Measurements from ENCODE around the gene RNF126. TPM values are rescaled to one million over a fixed set of nuclear protein-coding genes. Genes with fewer than 3 reads are reported as not detected.

The RNF126 gene
- total RNA-seq, 2 experiments from 2014 or later = 106 to 108 TPM

DNA sequence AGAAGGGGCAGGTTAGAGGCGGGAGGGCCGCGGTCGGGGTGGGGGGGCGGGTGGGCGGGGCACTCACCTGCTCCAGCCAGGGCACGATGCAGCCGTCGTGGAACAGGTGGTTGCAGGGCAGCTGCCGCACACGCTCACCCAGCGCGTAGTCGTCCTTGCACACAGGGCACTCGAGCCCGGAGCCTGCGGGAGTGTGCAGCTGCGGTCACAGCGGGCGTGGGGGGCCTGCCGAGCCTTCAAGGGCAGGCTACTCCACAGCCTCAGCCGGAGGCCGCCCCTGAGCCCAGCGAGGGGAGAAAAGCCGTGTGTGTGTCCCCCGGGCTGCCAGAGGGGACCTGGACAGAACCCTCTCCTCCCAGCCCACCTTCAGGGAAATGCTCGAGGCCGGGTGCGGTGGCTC is 14.7 kb downstream of the RNF126 start:
- Mint-ChIP-seq H3K4me3 (no peak overlapping the region), H3K27me3 (no peaks in the 10 kb centered on the region), H3K36me3 (peaks cover 9% of the 10 kb centered on the region), H3K27ac (no peak overlapping the region), H3K4me1 (no peaks in the 10 kb centered on the region), H3K9me3 (no peaks in the 10 kb centered on the region)
- DNase-seq = no peak

DNA sequence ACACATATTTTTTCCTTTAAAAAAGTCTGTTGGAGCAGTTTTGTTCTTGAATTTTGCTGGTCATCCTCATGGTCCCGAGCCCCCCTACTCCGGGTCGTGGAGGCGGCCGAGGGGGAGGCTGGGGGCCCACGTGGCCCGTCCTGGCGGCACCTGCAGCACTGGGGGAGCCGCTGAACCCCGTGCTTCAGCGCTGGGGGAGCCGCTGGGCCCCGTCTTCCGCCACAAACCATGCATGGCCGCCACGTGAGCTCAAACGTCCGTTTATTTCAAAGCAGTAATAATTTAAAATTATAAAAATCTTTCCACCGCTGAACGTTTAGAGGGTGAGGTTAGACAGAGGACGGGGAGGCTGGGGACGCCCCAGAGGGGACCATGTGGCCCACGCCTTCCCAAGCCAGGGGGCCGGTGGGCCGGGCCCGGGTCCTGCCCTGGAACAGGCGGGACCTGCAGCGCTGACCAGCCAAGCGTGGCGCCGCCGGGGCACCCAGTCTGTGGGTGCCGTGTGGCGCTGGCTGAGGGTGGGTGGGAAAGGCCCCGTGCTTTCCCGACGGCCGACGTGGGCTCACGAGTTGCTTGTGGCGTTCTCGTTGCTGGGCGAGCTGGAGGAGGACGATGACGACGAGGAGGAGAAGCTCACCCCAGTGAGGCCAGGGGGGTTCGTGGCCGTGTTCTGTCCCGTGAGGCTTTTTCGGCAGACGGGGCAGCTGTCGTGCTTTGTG is 15.3 kb downstream of the RNF126 start:
- no peak for DNase-seq
- Mint-ChIP-seq H3K27me3 (no peaks in the 10 kb centered on the region), H3K4me1 (no peaks in the 10 kb centered on the region), H3K27ac (no peak overlapping the region), H3K9me3 (no peaks in the 10 kb centered on the region), H3K36me3 (peaks cover 9% of the 10 kb centered on the region), H3K4me3 (no peak overlapping the region)

DNA sequence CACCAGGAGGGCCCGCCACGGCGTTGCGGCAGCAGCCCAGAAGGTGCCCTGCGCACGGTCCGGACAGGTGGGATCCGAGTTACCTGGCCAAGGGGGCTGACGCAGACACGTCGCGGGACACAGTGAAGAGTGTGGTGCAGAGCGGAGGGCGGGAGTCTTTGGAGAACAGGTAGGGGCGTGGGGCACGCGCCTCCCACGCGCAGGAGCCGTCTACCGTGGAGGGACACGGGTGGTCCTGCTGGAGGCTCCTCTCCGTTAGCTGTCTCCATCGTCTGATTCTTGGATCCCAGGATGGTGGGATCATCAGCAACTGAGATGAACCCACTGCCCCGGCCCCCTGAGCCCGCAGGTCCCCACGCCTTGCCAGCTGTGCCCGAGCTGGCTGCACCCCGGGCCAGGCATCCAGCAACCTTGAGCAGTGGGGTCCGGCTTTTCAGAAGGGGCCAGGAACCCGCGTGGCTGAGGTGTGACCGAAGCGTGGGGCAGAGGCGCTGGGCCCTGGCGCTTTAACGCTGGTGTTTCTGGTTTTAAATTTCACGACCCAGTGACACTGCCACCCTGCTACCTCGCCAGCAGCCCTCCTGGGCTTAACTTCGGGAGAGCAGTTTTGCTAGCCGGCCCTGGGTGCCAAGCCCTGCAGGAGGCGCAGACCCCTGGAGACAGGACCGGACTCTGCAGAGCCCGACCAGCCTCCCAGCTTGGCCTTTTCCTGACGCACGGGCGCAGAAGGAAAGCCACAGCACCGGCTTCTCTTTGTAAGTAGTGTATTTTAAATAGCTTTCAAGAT is 16.0 kb downstream of the RNF126 start:
- no peak for DNase-seq
- Mint-ChIP-seq H3K36me3 (peaks cover 9% of the 10 kb centered on the region), H3K27me3 (no peaks in the 10 kb centered on the region), H3K4me1 (no peaks in the 10 kb centered on the region), H3K27ac (no peak overlapping the region), H3K9me3 (no peaks in the 10 kb centered on the region), H3K4me3 (no peak overlapping the region)

DNA sequence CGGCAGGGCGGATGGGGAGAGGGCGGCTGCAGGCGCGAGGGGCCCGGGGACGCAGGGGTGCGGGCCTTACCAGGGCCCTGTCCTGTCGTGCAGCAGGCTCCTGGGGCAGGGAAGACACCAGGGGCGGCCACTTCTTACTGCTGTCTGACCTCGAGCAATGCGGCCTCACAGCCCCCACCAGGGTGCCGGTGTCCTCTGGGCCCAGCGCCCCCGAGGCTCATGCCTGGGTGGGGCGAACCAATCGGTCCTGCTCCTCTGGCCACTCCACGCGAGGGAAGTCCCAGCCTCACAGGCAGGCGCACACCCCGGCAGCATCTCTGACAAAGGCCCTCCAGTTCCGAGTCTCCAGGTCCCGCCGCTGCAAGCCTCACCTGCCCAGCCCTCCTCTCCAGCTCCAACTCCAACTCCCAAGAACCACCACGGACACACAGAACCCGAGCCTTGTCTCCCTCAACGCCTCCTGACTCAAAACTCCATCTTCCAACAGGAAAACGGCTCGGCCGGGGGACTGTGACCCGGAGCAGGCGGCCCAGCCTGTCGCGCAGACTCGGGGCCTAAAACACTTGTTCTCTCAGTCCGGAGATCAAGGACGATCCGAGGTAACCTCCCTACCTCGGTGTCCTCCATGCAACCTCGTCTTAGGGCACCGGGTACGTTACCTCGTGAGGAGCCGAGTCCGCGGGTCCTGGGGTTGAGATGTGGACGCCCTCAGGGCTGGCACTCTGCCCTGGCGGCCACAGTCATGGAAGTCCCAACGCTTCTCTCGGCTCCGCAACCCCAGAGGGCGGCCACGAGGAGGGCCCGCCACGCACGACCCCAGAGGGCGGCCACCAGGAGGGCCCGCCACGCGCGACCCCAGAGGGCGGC is 16.9 kb downstream of the RNF126 start:
- Mint-ChIP-seq H3K36me3 (peaks cover 9% of the 10 kb centered on the region), H3K27ac (peak overlapping the region; percentile 60), H3K9me3 (no peaks in the 10 kb centered on the region), H3K4me1 (no peaks in the 10 kb centered on the region), H3K27me3 (no peaks in the 10 kb centered on the region), H3K4me3 (no peak overlapping the region)
- no peak for DNase-seq

DNA sequence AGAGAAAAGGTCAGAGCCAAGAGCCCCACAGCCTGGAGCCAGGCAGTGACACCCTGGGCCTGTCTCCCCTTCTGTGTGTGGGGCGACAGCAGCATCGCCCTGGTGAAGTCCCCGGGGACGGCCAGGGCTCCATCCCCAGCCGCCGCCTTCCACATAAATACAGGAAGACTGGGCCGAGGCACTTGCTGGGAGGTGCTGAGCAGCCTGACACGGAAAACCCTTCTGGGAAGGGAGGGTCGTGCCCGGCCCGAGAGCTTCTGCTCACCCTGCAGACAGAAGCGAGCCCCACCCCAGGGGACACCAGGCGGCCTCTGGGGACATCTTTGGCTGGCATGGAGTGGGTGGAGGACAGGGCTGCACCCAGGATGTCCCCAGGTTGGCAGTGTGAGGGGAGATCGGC is 18.2 kb downstream of the RNF126 start:
- Mint-ChIP-seq H3K9me3 (no peaks in the 10 kb centered on the region), H3K27me3 (no peaks in the 10 kb centered on the region), H3K4me1 (no peaks in the 10 kb centered on the region), H3K36me3 (peaks cover 9% of the 10 kb centered on the region), H3K27ac (no peak overlapping the region), H3K4me3 (no peak overlapping the region)
- no peak for DNase-seq

DNA sequence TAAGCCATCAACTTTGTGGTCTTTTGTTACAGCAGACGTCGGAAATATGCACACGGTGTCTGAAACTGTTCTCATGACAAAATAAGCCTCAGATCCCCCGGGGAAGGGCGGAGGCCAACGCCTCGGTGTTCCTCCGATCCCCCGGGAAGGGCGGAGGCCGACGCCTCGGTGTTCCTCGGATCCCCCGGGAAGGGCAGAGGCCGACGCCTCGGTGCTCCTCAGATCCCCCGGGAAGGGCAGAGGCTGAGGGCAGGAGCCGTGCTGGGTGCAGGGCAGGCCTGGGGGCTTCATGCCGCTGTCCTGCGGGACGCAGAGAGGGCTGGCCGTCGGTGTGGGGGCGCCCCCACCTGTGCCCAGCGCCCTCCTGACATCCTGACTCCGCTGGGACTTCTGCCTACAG is 18.7 kb downstream of the RNF126 start:
- Mint-ChIP-seq H3K9me3 (no peaks in the 10 kb centered on the region), H3K4me3 (no peak overlapping the region), H3K27me3 (peaks cover 1% of the 10 kb centered on the region), H3K4me1 (peaks cover 2% of the 10 kb centered on the region), H3K27ac (no peak overlapping the region), H3K36me3 (peaks cover 9% of the 10 kb centered on the region)
- no peak for DNase-seq

DNA sequence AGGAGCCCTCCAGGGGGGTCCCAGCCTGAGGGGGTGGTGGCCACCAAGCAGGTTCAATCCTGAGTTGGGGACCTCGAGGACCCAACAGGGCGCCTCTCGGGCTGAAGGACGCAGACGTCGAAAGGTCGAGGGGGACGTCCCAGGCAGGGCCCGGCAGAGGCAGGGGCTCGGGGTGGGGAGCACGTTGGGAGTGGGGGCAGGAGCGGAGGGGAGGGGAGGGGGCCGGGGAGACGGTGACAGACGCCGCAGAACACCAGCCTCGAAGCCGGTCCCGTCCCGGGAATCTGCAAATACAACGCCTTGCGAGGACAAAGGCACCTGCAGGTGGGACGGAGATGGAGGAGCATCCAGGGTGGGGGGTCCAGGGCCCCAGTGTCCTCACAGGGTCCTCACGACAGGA is 19.3 kb downstream of the RNF126 start:
- Mint-ChIP-seq H3K36me3 (peaks cover 8% of the 10 kb centered on the region), H3K4me3 (no peak overlapping the region), H3K9me3 (no peaks in the 10 kb centered on the region), H3K27me3 (peaks cover 4% of the 10 kb centered on the region), H3K27ac (no peak overlapping the region), H3K4me1 (peaks cover 5% of the 10 kb centered on the region)
- no peak for DNase-seq

DNA sequence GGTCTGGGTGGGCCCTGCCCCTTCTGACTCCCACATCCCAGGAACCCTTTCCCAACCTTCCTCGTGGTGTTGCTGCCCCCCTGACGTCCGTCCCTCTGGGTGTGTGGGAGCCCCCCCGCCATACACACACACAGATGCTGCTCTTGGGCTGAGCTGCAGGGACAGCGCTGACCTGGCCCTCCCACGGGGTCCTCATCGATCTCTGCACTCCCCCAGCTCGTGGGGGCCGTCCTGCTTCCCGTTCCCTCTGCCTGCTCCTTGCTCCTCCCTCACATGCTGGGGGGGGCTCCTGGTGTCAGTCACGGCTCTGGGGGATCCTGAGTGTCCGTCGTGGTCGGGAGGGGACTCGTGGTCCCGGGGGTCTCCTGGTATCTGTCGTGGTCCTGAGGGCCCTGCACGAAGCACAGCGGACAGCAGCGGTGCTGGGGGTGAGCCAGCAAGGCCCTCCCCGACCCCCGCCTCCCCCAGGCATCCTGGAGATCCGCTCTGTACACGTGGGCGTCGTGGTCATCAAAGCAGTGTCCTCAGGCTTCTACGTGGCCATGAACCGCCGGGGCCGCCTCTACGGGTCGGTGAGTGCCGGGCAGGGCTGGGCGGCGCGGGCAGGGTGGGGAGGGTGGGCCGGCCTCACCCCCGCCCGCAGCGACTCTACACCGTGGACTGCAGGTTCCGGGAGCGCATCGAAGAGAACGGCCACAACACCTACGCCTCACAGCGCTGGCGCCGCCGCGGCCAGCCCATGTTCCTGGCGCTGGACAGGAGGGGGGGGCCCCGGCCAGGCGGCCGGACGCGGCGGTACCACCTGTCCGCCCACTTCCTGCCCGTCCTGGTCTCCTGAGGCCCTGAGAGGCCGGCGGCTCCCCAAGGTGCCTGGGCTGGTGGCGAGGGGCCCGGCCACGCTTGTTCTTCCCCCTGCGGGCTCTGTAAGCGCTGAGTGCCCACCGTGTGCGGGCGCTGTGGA is 20.0 kb downstream of the RNF126 start:
- DNase-seq = no peak
- Mint-ChIP-seq H3K36me3 (peaks cover 5% of the 10 kb centered on the region), H3K27ac (no peak overlapping the region), H3K4me1 (peaks cover 7% of the 10 kb centered on the region), H3K4me3 (peak overlapping the region; percentile 2), H3K27me3 (peaks cover 4% of the 10 kb centered on the region), H3K9me3 (no peaks in the 10 kb centered on the region)

DNA sequence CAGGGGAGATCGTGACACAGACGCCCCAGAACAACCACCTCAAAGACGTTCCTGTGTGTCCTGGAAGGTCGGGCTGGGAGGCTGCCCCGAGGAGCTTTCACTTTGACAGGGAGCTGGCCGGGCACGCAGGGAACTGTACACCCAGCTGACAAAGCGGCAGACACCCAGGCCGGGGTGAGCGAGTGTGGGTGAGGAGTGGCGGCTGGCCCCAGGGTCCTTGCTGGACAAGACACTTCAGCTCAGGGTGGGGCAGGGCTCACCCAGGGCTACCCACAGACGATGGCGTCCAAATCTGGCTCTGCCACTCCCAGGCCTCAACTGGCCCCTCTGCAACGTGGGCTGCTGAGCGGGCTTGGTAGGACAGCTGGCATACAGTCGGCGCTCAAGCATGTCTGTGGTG is 21.3 kb downstream of the RNF126 start:
- H3K9me3 Mint-ChIP-seq = no peaks in the 10 kb centered on the region
- DNase-seq = no peak
- peaks cover 4% of the 10 kb centered on the region for H3K36me3 Mint-ChIP-seq
- peaks cover 7% of the 10 kb centered on the region for H3K4me1 Mint-ChIP-seq
- no peak overlapping the region for H3K4me3 Mint-ChIP-seq
- no peak overlapping the region for H3K27ac Mint-ChIP-seq
- H3K27me3 Mint-ChIP-seq = peaks cover 4% of the 10 kb centered on the region

DNA sequence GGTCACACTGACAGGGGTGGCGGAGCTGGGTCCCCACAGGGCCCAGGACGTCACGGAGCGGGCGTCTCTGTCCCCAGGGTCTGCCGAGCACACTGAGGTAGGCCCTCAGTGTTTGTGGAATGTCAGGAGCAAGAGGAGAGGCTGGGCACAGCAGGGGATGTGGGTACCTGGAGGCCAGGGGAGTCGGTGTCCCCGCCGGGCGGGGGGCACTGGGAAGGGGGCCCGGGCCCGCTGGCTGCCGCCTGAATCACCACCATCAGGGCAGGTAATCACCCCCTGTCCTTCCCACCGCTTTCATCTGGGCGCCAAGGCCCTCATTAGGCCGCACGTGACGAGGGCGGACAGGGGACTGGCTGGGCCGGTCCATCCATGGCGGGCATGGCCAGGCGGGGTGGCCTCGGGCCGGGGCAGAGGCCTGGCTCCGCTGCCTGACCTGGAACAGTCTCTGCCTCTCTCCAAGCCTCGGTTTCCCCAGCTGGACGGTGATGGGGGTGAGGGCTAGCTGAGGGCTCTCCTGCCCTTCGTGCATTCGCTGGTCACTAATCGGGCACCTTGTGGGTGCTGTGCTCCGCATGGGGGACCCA is 22.3 kb downstream of the RNF126 start:
- no peak for DNase-seq
- H3K27ac Mint-ChIP-seq = no peak overlapping the region
- H3K9me3 Mint-ChIP-seq = no peaks in the 10 kb centered on the region
- H3K27me3 Mint-ChIP-seq = peaks cover 4% of the 10 kb centered on the region
- H3K36me3 Mint-ChIP-seq = peaks cover 2% of the 10 kb centered on the region
- H3K4me3 Mint-ChIP-seq = no peak overlapping the region
- peaks cover 7% of the 10 kb centered on the region for H3K4me1 Mint-ChIP-seq

DNA sequence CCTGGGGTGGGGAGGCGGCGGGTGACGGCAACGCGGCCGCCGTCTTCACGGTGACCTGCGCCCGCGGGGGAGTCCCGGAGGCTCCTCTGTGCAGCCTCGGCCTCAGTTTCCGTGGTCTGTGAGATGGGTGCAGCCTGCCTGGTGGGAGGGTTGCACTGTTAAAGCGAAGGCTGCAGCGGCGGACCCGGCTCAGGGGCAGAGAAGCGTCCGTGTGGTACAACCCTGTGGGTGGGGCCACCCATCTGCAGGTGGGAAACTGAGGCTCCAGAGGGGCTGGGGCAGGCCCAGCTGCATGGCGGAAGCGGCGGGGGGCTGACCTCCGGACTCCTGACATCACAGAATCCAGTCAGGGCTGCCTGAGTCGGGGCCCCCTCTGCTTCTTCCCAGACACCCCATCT is 22.9 kb downstream of the RNF126 start:
- Mint-ChIP-seq H3K4me1 (peaks cover 7% of the 10 kb centered on the region), H3K27me3 (peaks cover 4% of the 10 kb centered on the region), H3K36me3 (peaks cover 2% of the 10 kb centered on the region), H3K27ac (no peak overlapping the region), H3K9me3 (no peaks in the 10 kb centered on the region), H3K4me3 (no peak overlapping the region)
- DNase-seq = no peak

DNA sequence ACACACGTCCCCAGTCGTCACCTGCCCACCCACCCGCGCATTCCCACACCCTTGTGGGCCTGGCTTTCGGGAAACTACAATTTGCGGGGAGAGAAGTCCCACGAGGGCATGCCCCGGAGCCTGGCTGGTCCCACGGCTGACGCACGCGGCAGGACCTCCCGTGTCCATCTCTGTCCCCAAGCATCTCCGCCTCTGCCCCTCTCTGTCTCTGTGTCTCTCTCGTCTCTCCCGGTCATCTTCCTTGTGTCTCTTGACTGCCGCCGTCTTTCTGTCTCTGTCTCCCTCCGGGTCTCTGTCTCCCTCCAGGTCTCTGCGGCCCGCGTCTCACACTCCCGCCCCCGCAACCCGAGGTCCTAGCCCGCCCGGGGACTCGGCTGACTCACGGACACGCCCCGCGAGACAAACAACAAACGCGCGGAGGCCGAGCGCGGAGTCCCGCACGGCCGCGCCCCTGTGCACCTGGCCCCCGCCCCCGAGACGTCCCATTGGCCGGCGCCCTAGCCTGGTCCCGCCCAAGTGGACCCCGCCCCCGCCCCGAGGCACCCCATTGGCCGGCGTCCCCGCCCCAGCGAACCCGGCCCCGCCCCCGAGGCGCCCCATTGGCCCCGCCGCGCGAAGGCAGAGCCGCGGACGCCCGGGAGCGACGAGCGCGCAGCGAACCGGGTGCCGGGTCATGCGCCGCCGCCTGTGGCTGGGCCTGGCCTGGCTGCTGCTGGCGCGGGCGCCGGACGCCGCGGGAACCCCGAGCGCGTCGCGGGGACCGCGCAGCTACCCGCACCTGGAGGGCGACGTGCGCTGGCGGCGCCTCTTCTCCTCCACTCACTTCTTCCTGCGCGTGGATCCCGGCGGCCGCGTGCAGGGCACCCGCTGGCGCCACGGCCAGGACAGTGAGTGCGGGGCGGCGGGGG is 23.5 kb downstream of the RNF126 start, which contains the start of gene FGF22:
TSS of gene FGF22 (plus strand) at position 627 of the 908 bp plus-strand sequence. CDS start at position 674, 47 bp downstream.
- Mint-ChIP-seq H3K36me3 (no peaks in the 10 kb centered on the region), H3K27me3 (peaks cover 4% of the 10 kb centered on the region), H3K27ac (peak within 1 kb of the TSS; percentile 22), H3K9me3 (no peaks in the 10 kb centered on the region), H3K4me1 (peaks cover 7% of the 10 kb centered on the region), H3K4me3 (peak within 1 kb of the TSS; percentile 73)
- peak; percentile 92 for DNase-seq

DNA sequence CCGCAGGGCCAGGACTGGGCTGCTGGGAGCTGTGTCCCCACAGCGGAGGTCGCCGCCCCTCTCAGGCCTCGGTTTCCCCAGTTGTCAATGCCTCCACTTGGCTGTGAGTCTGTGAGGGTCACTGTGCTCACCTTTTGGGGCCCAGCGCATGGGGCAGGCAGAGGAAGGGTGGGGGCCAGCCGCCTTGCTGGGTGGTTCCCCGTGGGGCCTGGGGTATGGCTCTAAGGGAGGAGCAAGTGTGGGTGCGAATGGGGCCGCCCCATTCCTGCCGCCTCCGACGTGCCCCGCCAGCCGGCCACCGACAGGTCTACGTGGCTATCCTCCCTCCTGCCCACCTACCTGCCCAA is 24.1 kb downstream of the RNF126 start:
- no peaks in the 10 kb centered on the region for H3K36me3 Mint-ChIP-seq
- peaks cover 4% of the 10 kb centered on the region for H3K27me3 Mint-ChIP-seq
- peaks cover 11% of the 10 kb centered on the region for H3K4me1 Mint-ChIP-seq
- H3K27ac Mint-ChIP-seq = no peak overlapping the region
- DNase-seq = no peak
- no peaks in the 10 kb centered on the region for H3K9me3 Mint-ChIP-seq
- H3K4me3 Mint-ChIP-seq = peak overlapping the region; percentile 73
